Ectodermal cell (in vitro differentiated cells): Measurements from ENCODE around the gene CNRIP1.

Source experiments
- H3K27ac ChIP-seq: 2 replicates; pipeline ENCODE4 v1.7.0; 2013; ENCODE audit warnings: mild to moderate bottlenecking, low read depth, low read length; ENCODE audit not compliant: insufficient read depth, poor library complexity, severe bottlenecking
- H3K27me3 ChIP-seq: 2 replicates; pipeline ENCODE4 v1.7.0; 2013; ENCODE audit warnings: mild to moderate bottlenecking, low read length; ENCODE audit not compliant: insufficient read depth, control insufficient read depth, poor library complexity, severe bottlenecking
- H3K36me3 ChIP-seq: one replicate; pipeline ENCODE4 v1.7.0; 2013; ENCODE audit warnings: low read length; ENCODE audit not compliant: control insufficient read depth, insufficient read depth
- H3K4me1 ChIP-seq: one replicate; pipeline ENCODE4 v1.7.0; 2013; ENCODE audit warnings: low read length; ENCODE audit not compliant: control insufficient read depth, insufficient read depth
- H3K4me3 ChIP-seq: 2 replicates; pipeline ENCODE4 v1.7.0; 2013; ENCODE audit warnings: low read depth, low read length, control low read depth; ENCODE audit not compliant: insufficient read depth
- H3K9me3 ChIP-seq: 2 replicates; pipeline ENCODE4 v1.7.0; 2013; ENCODE audit warnings: mild to moderate bottlenecking, low read length, moderate library complexity; ENCODE audit not compliant: control insufficient read depth
- WGBS, 2 experiments: methylation state at CpG; one replicate each; pipeline ENCODE4 v1.1.7; 2013; ENCODE audit warnings: missing lambda C conversion rate in 2 of 2; 5-methylcytosine and 5-hydroxymethylcytosine counted together

The CNRIP1 gene

GRCh38 chr2:68340226-68341061, 20.7 kb upstream of the CNRIP1 start:
- no peaks in the 10 kb centered on the region for H3K27me3 ChIP-seq
- H3K36me3 ChIP-seq: no peaks in the 10 kb centered on the region
- H3K27ac ChIP-seq: no peak overlapping the region
- no peaks in the 10 kb centered on the region for H3K9me3 ChIP-seq
- H3K4me1 ChIP-seq: no peaks in the 10 kb centered on the region
- no peak overlapping the region for H3K4me3 ChIP-seq
- WGBS, 2 experiments: 61 to 63% methylated on average over 5 of the region's 5 CpGs

GRCh38 chr2:68336192-68336591, 16.4 kb upstream of the CNRIP1 start:
- WGBS, 2 experiments: 71% methylated on average over 1 of the region's 1 CpG; no CpG with 5 or more reads in 1 of the 2 experiments
- H3K27me3 ChIP-seq: no peaks in the 10 kb centered on the region
- no peaks in the 10 kb centered on the region for H3K36me3 ChIP-seq
- H3K4me1 ChIP-seq: no peaks in the 10 kb centered on the region
- no peak overlapping the region for H3K4me3 ChIP-seq
- no peaks in the 10 kb centered on the region for H3K9me3 ChIP-seq
- H3K27ac ChIP-seq: no peak overlapping the region

GRCh38 chr2:68333931-68334330, 14.2 kb upstream of the CNRIP1 start:
- Histone ChIP-seq H3K4me3 (no peak overlapping the region), H3K27me3 (no peaks in the 10 kb centered on the region), H3K36me3 (no peaks in the 10 kb centered on the region), H3K9me3 (no peaks in the 10 kb centered on the region), H3K27ac (no peak overlapping the region), H3K4me1 (no peaks in the 10 kb centered on the region)
- no CpG with 5 or more reads among the region's 3 CpGs for WGBS, 2 experiments

- H3K27me3 ChIP-seq: no peaks in the 10 kb centered on the region
- H3K9me3 ChIP-seq: no peaks in the 10 kb centered on the region
- no peak overlapping the region for H3K4me3 ChIP-seq
- H3K36me3 ChIP-seq: no peaks in the 10 kb centered on the region
- WGBS, 2 experiments: 73 to 75% methylated on average over 6 to 7 of the region's 8 CpGs
- H3K4me1 ChIP-seq: no peaks in the 10 kb centered on the region
- no peak overlapping the region for H3K27ac ChIP-seq
Measured at GRCh38 chr2:68333009-68333408, 13.3 kb upstream of the CNRIP1 start.

GRCh38 chr2:68330691-68331090, 10.9 kb upstream of the CNRIP1 start:
- no peak overlapping the region for H3K4me3 ChIP-seq
- no peaks in the 10 kb centered on the region for H3K27me3 ChIP-seq
- WGBS, 2 experiments: 94 to 95% methylated on average over 2 of the region's 2 CpGs
- H3K36me3 ChIP-seq: no peaks in the 10 kb centered on the region
- no peaks in the 10 kb centered on the region for H3K9me3 ChIP-seq
- H3K27ac ChIP-seq: no peak overlapping the region
- H3K4me1 ChIP-seq: no peaks in the 10 kb centered on the region

GRCh38 chr2:68328901-68329300, 9.2 kb upstream of the CNRIP1 start:
- 68 to 71% methylated on average over 5 of the region's 5 CpGs for WGBS, 2 experiments
- Histone ChIP-seq H3K27ac (no peak overlapping the region), H3K27me3 (peaks cover 3% of the 10 kb centered on the region), H3K9me3 (no peaks in the 10 kb centered on the region), H3K4me1 (no peaks in the 10 kb centered on the region), H3K4me3 (no peak overlapping the region), H3K36me3 (no peaks in the 10 kb centered on the region)

GRCh38 chr2:68325056-68325455, 5.3 kb upstream of the CNRIP1 start:
- Histone ChIP-seq H3K27ac (no peak overlapping the region), H3K36me3 (no peaks in the 10 kb centered on the region), H3K4me3 (no peak overlapping the region), H3K27me3 (peaks cover 41% of the 10 kb centered on the region), H3K4me1 (peaks cover 3% of the 10 kb centered on the region), H3K9me3 (no peaks in the 10 kb centered on the region)
- 88 to 92% methylated on average over 3 of the region's 3 CpGs for WGBS, 2 experiments

GRCh38 chr2:68320118-68320641, 431 bp upstream of the CNRIP1 start:
- H3K27me3 ChIP-seq: peaks cover 77% of the 10 kb centered on the region
- H3K4me1 ChIP-seq: peaks cover 12% of the 10 kb centered on the region
- H3K4me3 ChIP-seq: peak overlapping the region; percentile 63
- no peaks in the 10 kb centered on the region for H3K36me3 ChIP-seq
- H3K9me3 ChIP-seq: no peaks in the 10 kb centered on the region
- no peak overlapping the region for H3K27ac ChIP-seq
- WGBS, 2 experiments: 7 to 14% methylated on average over 8 to 11 of the region's 11 CpGs

- H3K27me3 ChIP-seq: peaks cover 74% of the 10 kb centered on the region
- H3K4me1 ChIP-seq: peaks cover 12% of the 10 kb centered on the region
- WGBS, 2 experiments: 1% methylated on average over 27 of the region's 27 CpGs
- peak overlapping the region; percentile 63 for H3K4me3 ChIP-seq
- H3K36me3 ChIP-seq: no peaks in the 10 kb centered on the region
- H3K9me3 ChIP-seq: no peaks in the 10 kb centered on the region
- no peak overlapping the region for H3K27ac ChIP-seq
Measured at GRCh38 chr2:68318914-68319397, 793 bp downstream of the CNRIP1 start.

GRCh38 chr2:68317971-68318913, 1.5 kb downstream of the CNRIP1 start:
- Histone ChIP-seq H3K36me3 (no peaks in the 10 kb centered on the region), H3K27me3 (peaks cover 67% of the 10 kb centered on the region), H3K27ac (no peak overlapping the region), H3K4me3 (peak overlapping the region; percentile 63), H3K9me3 (no peaks in the 10 kb centered on the region), H3K4me1 (peaks cover 12% of the 10 kb centered on the region)
- 27% methylated on average over 27 of the region's 27 CpGs for WGBS, 2 experiments
